A549 (cell line): ENCODE results near the gene KCTD4.

Source experiments
- BHLHE40 ChIP-seq: IDR thresholded peaks from 2 replicates; pipeline ENCODE4 v1.6.1; 2012; ENCODE audit warnings: low read depth, low read length, inconsistent platforms
- CBX8 ChIP-seq: fragments of 200-600 bp; sonication (generic); IDR thresholded peaks from 2 replicates; pipeline ENCODE4 v1.6.1; 2016
- ELK1 ChIP-seq: fragments of 150-350 bp; IDR thresholded peaks from 2 replicates; pipeline ENCODE4 v1.6.1; 2014; ENCODE audit warnings: low read depth, mild to moderate bottlenecking, low read length
- EP300 ChIP-seq, 2 experiments: fragments of >200 bp; sonication (Bioruptor Twin); formaldehyde crosslinking; IDR thresholded peaks; 2 replicates in 1 of 2; 3 replicates in 1 of 2; pipeline ENCODE4 v1.6.1; 2016 to 2017
- MAX ChIP-seq: IDR thresholded peaks from 2 replicates; pipeline ENCODE4 v1.6.1; 2012
- NPAS2 ChIP-seq: fragments of 250-450 bp; sonication (Bioruptor Pico); IDR thresholded peaks from 2 replicates; pipeline ENCODE4 v1.8.0; 2022; ENCODE audit warnings: mild to moderate bottlenecking, moderate library complexity, borderline replicate concordance
- POLR2A ChIP-seq: IDR thresholded peaks from 2 replicates; pipeline ENCODE4 v1.6.1; 2012; ENCODE audit warnings: mild to moderate bottlenecking, low read length
- TF ChIP-seq, protein P1 (sequence below): fragments of >200 bp; sonication (Bioruptor Twin); formaldehyde crosslinking; IDR thresholded peaks from 3 replicates; pipeline ENCODE4 v1.5.1; 2016

GRCh38 chr13:45222919-45223318 is 22.1 kb upstream of the KCTD4 start:
- TF ChIP-seq MAX (no peak), POLR2A (no peak), EP300 (IDR thresholded peaks at IDR 0.05) (no peak), CBX8 (no peak), ELK1 (no peak), NPAS2 (CRISPR knock-in tag) (no peak), BHLHE40 (no peak)
- TF ChIP-seq, protein P1, sequence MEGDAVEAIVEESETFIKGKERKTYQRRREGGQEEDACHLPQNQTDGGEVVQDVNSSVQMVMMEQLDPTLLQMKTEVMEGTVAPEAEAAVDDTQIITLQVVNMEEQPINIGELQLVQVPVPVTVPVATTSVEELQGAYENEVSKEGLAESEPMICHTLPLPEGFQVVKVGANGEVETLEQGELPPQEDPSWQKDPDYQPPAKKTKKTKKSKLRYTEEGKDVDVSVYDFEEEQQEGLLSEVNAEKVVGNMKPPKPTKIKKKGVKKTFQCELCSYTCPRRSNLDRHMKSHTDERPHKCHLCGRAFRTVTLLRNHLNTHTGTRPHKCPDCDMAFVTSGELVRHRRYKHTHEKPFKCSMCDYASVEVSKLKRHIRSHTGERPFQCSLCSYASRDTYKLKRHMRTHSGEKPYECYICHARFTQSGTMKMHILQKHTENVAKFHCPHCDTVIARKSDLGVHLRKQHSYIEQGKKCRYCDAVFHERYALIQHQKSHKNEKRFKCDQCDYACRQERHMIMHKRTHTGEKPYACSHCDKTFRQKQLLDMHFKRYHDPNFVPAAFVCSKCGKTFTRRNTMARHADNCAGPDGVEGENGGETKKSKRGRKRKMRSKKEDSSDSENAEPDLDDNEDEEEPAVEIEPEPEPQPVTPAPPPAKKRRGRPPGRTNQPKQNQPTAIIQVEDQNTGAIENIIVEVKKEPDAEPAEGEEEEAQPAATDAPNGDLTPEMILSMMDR, result no peak
